GM21825 (cell line): ENCODE data around the gene CALML6.

Experiments used
- ATAC-seq: cut with Tn5 transposase; IDR thresholded peaks from one replicate; pipeline ENCODE4 v1.9.1; 2021; ENCODE audit warnings: mild to moderate bottlenecking, moderate library complexity; ENCODE audit not compliant: unreplicated experiment

The CALML6 gene

GRCh38 chr1:1941211-1941841, 26.3 kb downstream of the CALML6 start:
- ATAC-seq = no peak

DNA sequence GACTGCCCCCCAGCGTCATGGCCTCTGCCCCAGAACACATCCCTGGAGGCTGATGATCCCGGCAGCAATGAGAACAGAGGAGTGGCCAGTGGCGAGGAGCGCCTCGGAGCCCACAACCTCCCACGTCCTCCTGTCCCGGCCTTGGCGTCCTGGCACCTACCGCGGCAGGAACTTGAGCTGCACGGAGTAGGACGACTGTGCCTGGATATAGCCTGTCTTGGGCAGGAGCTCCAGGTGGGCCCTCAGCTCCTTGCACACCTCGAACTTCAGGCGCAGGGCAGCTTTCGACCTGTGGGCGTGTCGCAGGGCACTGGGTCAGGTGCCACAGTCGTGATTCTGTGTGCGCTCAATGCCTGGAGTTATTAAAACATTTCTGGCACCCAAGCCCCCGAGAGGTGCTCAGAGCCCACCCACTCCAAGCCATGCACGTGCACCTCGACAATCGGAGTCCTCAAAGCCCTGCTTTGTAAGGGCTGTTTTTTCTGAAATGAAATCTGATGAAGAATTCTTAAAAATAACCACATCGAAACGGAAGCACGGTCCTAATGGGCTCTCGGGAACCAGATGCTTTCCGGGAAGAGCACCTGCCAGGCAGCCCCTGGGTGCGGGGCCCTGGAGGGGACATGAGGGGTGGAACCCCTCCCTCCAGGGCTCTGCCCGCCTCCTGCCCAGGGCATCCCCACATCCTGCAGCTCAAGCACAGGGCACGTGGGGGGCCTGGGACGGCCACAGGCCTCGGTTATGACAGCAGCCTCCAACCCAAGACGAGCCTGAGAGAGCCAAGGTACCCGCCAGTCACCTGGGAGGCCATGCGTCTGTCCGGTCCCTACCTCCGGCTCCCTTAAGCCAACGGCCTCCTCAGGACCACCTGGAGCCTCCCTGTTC, 27.1 kb downstream of the CALML6 start:
- ATAC-seq = no peak

DNA sequence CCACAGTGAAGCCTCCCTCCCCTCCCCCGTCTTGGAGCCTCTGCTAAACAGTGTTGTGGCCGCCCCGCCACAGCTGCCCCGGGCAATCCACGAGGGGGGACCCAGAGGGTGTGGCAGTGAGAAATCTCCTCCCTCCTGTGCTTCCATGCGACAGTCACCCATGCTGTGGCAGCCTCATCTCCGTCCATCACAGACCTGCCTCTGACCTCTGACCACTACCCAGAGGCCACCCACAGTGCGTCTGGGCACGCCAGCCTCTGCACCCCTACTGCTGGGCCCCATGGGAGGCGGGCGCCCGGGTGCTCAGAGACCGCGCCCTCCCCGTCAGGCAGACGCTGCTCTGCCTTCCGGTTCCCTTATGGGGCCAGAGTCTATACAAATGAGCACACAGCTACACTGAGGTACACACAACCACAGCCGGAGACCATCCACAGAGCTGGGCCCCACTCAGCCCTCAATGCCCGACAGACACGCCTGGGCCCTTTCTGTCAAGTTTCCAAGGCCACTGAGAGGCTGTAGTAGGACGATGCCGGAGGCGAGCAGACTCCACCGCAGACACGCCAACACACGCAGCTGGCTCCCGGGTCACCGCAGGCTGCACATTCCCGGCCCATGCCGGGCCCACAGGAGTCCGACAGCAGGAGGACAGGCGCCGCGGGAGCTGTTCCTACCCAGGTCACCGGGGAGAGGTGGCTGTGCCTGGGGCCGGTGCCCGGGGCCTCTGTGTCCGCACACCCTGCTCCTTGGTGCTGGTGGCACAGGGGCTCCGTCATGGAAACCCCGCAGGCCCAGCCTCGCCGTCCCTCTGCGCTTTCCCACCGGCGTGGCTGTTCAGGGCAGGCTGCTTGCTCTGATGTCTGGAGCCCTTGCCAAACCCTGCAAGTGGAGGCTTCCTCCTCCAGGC, 27.9 kb downstream of the CALML6 start:
- no peak for ATAC-seq

GRCh38 chr1:1943834-1944570, 28.9 kb downstream of the CALML6 start:
- ATAC-seq = no peak

- ATAC-seq = no peak
These were observed 30.8 kb downstream of the CALML6 start for GRCh38 chr1:1945782-1946393.

GRCh38 chr1:1946540-1946939, 31.5 kb downstream of the CALML6 start:
- no peak for ATAC-seq

DNA sequence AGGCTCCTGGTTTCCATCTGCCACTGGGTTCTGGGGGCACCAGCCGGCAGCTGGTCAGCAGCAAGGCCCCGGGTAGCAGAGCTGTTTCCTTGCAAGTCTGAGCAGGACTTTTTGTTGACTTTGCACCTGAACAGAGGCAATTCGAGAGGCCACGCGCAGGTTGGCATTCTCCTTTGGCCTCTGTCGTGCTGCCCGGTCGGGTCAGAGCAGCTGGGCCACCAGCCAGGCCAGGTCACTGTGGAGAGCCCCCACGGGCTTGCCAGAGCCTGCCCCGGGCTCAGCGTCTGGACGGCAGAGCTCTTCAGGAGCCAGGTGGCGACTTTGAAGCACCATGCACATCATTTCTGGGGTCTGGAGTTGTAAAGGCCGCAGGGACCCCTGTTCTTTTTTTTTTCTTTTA, 32.4 kb downstream of the CALML6 start:
- no peak for ATAC-seq

DNA sequence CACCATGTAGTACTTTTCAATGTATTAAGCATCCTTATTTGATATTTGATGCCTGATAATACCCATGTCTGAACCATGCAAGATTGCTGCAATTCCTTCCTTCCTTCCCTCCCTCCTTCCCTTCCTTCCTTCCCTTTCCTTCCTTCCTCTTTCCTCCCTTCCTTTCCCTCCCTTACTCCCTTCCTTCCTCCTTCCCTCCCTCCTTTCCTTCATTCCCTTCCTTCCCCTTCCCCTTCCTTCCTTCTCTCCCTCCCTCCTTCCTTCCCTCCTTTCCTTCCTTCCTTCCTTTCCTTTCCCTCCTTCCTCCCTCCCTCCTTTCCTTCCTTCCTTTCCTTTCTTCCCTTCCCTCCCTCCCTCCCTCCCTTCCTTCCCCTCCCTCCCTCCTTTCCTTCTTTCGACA, 33.7 kb downstream of the CALML6 start:
- ATAC-seq = no peak

DNA sequence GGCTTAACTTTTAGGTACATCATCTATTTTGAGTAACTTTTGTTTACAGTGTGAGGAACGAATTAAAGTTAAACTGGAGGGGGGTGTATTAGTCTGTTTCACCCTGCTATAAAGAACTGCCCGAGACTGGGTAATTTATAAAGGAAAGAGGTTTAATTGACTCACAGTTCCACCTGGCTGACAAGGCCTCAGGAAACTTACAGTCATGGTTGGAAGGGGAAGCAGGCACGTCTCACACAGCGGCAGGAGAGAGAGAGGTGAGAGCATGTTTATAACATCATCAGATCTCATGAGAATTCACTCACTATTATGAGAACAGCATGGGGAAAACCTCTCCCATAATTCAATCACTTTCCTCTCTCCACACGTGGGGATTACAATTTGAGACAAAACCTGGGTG, 35.9 kb downstream of the CALML6 start:
- ATAC-seq = no peak

- ATAC-seq = no peak
These were observed 39.0 kb downstream of the CALML6 start for GRCh38 chr1:1954015-1954414.

GRCh38 chr1:1954831-1955441, 39.9 kb downstream of the CALML6 start:
- ATAC-seq = no peak

- ATAC-seq = no peak
These were observed 40.6 kb downstream of the CALML6 start for GRCh38 chr1:1955621-1956094.

DNA sequence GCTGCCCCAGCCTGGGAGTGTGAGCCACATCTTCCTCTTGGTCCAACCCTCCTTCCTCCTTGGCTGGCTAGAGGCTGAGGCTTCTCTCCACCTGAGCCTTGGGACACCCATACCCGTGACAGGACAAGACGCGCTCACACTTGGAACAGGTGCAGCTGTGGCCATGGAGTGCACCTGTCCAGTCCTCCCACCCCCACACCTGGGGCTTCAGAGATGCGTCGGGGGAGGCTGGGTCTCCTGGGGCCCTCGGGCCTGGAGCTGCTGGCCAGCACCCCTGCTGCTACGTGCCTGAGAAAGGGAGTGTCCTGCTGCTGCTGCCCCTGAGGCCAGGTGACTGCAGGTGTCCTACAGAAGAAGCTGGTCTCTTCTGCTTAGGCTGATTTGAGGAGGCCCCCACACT, 41.0 kb downstream of the CALML6 start:
- ATAC-seq = no peak

DNA sequence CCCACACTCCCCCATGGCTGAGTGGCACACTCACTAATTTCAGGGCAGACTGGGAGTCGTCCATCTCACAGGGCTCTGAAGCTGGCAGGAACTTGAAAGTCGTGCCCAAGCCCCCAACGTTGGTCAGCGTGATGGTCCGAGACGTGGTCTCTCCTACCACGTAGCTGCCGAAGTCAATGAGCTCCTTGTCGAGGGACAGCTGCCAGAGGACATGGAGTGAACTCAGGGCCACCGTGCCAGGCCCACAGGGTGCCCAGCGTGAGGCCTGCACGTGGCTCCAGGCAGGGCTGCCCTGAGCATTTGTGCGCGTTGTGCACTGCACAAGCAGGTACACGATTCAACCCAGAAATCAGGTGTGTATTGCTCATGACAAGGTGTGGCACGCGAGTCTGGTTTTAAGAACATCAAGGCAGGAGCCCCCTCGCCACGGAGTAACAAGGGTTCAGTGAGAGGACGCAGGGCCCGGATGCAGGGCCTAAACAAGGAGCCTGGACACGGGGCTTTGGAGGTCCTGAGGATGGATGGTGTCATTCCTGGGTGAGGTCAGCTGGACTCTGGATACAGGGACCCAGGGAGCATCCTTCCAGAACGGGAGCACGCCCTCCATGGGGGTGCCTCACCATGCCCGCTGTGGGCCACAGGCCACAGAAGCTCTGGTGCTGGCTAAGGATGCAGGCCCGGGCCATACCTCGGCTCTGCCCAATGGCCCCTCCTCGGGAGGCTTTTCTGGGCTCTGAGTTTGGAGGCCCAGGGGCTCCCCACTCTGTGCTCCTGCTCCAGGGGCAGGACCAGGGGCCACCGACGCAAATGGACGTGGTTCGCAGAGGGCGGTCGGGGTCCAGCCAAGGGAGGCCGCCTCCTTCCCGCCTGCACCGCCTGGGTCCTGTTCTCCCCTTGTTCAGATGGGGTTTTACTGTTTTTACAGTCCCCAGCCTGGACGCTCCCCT, 41.8 kb downstream of the CALML6 start:
- ATAC-seq = no peak

DNA sequence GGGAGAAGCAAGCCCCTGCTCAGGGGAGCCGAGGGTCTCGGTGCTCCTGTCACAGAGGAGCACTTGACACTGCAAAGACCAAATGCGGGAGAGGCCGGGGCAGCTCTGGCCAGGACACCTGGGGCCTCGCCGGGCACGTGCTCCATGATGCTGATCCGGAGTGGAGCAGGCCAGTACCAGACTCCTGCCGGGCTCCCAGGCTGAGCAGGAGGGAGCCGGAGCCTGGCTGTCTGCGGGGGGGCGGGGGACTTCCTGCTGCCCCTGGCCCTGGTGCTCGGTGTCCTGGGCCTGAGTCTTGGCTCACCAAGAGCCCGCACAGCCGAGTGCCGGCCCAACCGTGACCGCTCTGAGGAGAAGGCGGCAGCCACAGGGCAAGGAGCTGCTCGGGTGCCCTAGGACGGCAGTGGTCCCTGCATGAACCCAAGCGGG, 42.5 kb downstream of the CALML6 start:
- ATAC-seq = no peak

GRCh38 chr1:1958071-1958541, 43.0 kb downstream of the CALML6 start:
- no peak for ATAC-seq

GRCh38 chr1:1959459-1959839, 44.4 kb downstream of the CALML6 start:
- ATAC-seq = no peak

DNA sequence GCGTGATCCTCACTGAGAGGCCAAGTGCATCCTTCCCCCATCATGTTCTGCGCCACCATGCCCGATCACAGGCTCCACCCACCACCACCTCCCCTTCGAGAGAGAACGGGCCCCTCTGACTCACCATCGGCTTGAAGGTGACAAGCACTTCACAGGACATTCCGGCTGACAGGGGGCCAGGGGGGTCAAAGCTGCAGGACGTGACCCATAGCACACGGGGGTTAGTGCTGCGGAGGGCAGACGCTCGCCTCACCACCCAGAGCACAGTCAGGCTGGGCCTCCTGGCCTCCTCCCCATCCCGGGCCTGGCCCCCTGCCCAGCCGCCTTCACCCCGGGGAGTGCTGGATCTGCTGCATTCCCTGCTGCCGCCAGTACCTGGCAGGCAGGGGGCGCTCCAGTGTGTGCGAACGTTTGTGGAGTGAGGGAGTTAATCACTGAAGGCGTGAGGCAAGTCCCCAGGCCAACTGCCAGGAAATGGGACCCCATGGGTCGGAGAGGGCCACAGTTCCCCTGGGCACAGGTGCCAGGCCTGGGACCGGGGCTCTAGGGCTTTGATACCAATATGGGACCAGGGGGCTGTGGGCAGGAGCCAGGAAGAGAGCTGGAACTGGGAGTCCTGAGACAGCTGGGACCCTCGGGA, 44.9 kb downstream of the CALML6 start:
- no peak for ATAC-seq
